CD4-positive, alpha-beta T cell treated with Interleukin-4 for 1 hour (primary cell): ENCODE data around the gene NUP43.
A peak's percentile ranks its signal among the peaks of the same experiment; 100 is the strongest.
"Not testable (repeated sequence)": the region's sequence is repeated elsewhere in the genome, so short reads cannot be mapped to it uniquely, and the experiment has no call there.

ENCODE experiments used
- DNase-seq, 2 donors: peaks; one replicate each; pipeline ENCODE4 v3.0.0-alpha.2; 2020 to 2022

NUP43 gene

GRCh38 chr6:149746147-149746946 is at the start of gene NUP43:
TSS of gene NUP43 (minus strand) at chr6:149746529. CDS start at chr6:149746495, 34 bp downstream.
- peak; percentile 93 to 95 for DNase-seq

- no peak for DNase-seq
Observed at GRCh38 chr6:149783551-149783950, 37.2 kb upstream of the NUP43 start.

GRCh38 chr6:149782337-149782736 is 36.0 kb upstream of the NUP43 start:
- DNase-seq = no peak

GRCh38 chr6:149781715-149782114 is 35.4 kb upstream of the NUP43 start:
- no peak for DNase-seq

GRCh38 chr6:149779644-149779963 is 33.3 kb upstream of the NUP43 start:
- no peak for DNase-seq

GRCh38 chr6:149777624-149778023 is 31.3 kb upstream of the NUP43 start:
- DNase-seq = no peak

GRCh38 chr6:149771925-149772324 is 25.6 kb upstream of the NUP43 start:
- no peak for DNase-seq

- DNase-seq = no peak
Observed at GRCh38 chr6:149771185-149771584, 24.9 kb upstream of the NUP43 start.

- no peak for DNase-seq
Observed at GRCh38 chr6:149769676-149770075, 23.3 kb upstream of the NUP43 start.

GRCh38 chr6:149766156-149766769 is 19.9 kb upstream of the NUP43 start:
- no peak for DNase-seq

GRCh38 chr6:149763866-149764265 is 17.5 kb upstream of the NUP43 start:
- no peak for DNase-seq

GRCh38 chr6:149761438-149761837 is 15.1 kb upstream of the NUP43 start:
- no peak for DNase-seq

- no peak for DNase-seq
Observed at GRCh38 chr6:149756261-149756636, 9.9 kb upstream of the NUP43 start.

- no peak for DNase-seq
Observed at GRCh38 chr6:149755300-149756260, 9.3 kb upstream of the NUP43 start.

GRCh38 chr6:149754548-149754947 is 8.2 kb upstream of the NUP43 start:
- DNase-seq = no peak

GRCh38 chr6:149753374-149753637 is 7.0 kb upstream of the NUP43 start:
- DNase-seq = not testable (repeated sequence)

- DNase-seq = no peak
Observed at GRCh38 chr6:149752600-149753373, 6.5 kb upstream of the NUP43 start.

- DNase-seq = not testable (repeated sequence)
Observed at GRCh38 chr6:149751920-149752319, 5.6 kb upstream of the NUP43 start.

- DNase-seq = no peak
Observed at GRCh38 chr6:149751239-149751638, 4.9 kb upstream of the NUP43 start.

- peak; percentile 39 to 56 for DNase-seq
Observed at GRCh38 chr6:149750136-149750609, 3.8 kb upstream of the NUP43 start.

GRCh38 chr6:149749594-149750135 is 3.3 kb upstream of the NUP43 start, which contains the start of gene PCMT1:
TSS of gene PCMT1 (plus strand) at chr6:149749741. CDS start at chr6:149749902, 161 bp downstream.
- DNase-seq = peak; percentile 90 to 91

- not testable (repeated sequence) for DNase-seq
Observed at GRCh38 chr6:149749082-149749593, 2.8 kb upstream of the NUP43 start.
